NCI-H146 (cell line): ENCODE data around the gene NDUFB11.
A peak's percentile ranks its signal among the peaks of the same experiment; 100 is the strongest.
"Not testable (repeated sequence)": the region's sequence is repeated elsewhere in the genome, so short reads cannot be mapped to it uniquely, and the experiment has no call there.

Experiments
- DNase-seq: peaks from one replicate; lab custom pipeline; 2025; lab: John Stamatoyannopoulos, UW

NDUFB11 gene

GRCh38 chrX:47146936-47147859 lies 2.7 kb upstream of the NDUFB11 start:
- DNase-seq, result no peak

GRCh38 chrX:47146121-47146935 lies 1.8 kb upstream of the NDUFB11 start:
- DNase-seq, result peak; percentile 30

DNA sequence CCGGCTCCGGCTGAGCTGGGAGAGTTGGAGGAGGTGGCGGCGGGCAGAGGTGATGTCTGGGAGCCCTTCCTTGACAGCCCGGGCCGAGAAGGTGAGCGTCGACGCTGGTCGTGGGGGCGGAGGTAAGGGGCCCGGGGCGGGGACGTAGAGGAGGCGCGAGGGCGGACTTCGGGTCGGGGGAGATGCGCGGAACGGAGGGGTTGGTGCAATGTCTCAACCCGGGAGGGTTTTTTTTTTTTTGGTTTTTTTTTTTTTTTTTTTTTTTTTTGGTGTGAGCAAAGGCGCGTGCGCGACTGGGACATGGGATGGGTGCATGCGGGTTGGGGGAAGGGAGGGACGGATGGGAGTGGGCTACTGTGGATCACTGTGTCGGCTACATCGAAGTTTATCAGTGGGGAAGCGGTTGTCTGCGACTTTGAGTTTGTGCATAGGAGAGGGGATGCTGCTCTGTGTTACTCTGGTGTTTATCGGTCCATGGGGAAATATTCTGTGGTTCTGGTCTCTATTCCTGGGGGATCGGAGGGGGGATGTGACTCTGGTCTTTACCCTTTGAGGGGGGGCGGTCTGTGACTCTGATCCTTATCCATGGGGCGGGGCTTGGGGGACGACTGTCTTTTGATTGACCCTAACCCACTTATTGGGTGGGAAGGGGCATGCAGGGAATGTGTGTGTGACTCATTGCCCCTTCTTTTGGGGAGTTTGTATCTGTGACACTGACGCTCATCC lies 1.1 kb upstream of the NDUFB11 start:
- DNase-seq, result peak; percentile 76

- DNase-seq, result peak; percentile 66
Observed at GRCh38 chrX:47143894-47144625, 442 bp downstream of the NDUFB11 start.

- no peak for DNase-seq
Observed at GRCh38 chrX:47138171-47138570, 6.3 kb downstream of the NDUFB11 start.

- DNase-seq, result not testable (repeated sequence)
Observed at GRCh38 chrX:47135650-47136049, 8.9 kb downstream of the NDUFB11 start.

- no peak for DNase-seq
Observed at GRCh38 chrX:47133493-47133892, 11.0 kb downstream of the NDUFB11 start.

DNA sequence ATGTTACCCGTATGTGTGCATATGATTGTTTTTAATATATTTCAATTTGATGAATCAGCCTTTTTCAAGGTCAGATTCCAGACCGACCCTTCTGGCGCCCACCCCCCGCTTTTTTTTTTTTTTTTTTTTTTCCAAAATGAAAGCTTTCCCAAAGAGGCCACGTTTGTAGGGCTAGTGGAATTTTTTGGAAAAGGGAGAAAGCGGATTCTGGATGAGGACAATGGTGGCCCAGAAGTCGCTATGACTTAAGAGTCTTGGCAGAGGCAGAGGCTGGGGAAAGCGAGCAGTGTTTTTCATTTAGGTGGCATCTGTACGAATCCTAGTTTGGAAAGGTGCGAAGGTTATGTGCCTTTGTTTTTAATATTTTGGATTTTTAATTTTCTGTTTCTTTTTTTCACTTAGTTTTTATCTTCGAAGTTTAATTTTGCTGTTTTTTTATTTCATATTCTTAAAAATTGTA lies 14.6 kb downstream of the NDUFB11 start:
- no peak for DNase-seq

DNA sequence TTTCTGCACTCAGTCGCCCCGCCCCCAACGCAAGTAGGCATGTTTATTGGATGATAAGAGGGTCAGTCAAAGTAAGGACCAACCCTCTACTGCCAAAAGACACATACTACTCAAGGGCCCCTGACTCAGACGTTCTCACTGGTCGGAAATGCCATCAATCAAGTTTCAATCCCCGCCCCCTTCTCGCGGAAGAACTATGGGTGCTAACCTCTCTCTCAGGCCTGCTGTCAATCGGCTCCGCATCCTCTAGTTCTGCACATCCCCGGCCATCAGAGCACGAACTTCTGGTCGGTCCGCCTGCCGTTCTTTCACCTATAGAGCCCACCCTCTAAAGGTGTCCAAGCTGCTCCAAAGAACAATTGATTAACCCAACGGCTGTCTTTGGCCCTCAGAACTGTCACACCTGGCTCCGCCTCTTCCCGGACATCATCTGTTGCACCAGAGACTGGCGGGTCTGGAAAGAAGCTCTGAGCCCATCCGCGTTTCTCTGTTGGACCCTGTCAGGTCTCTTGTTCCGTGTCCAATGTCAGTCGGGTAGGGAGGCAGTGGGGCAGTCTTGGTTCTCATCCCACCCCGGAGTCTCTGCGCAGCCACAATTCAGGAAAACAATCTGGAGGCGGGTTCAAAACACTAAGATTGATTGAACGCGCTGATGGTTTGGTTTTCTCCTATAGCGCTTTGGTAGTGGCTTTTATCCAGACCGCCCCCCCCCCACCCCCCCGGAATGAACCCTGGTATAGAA lies 15.2 kb downstream of the NDUFB11 start:
- DNase-seq, result peak; percentile 95

- DNase-seq, result not testable (repeated sequence)
Observed at GRCh38 chrX:47124466-47124865, 20.0 kb downstream of the NDUFB11 start.

- not testable (repeated sequence) for DNase-seq
Observed at GRCh38 chrX:47116551-47117110, 27.9 kb downstream of the NDUFB11 start.

- no peak for DNase-seq
Observed at GRCh38 chrX:47112316-47112954, 32.1 kb downstream of the NDUFB11 start.

GRCh38 chrX:47110936-47111615 lies 33.4 kb downstream of the NDUFB11 start:
- not testable (repeated sequence) for DNase-seq

DNA sequence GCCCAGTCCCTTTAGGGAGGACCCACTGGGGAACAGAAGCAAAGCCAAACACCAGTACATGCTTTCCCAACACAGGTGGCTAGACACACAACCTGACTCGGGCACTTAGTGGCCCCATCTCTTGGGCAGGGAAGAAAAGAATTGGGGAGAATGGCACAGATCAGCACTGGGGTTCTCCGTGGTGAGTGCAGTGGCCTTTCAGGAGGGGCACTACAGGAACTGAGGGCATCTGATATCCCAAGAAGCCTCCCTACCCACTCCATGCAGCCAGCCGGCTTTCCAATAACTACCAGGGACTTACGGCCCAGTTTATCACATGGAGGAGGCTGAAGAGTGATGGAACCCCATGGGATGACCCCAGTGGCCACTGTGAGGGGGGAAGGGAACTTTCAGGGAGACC lies 43.3 kb downstream of the NDUFB11 start:
- no peak for DNase-seq

GRCh38 chrX:47098338-47099094 lies 46.0 kb downstream of the NDUFB11 start:
- DNase-seq, result no peak

DNA sequence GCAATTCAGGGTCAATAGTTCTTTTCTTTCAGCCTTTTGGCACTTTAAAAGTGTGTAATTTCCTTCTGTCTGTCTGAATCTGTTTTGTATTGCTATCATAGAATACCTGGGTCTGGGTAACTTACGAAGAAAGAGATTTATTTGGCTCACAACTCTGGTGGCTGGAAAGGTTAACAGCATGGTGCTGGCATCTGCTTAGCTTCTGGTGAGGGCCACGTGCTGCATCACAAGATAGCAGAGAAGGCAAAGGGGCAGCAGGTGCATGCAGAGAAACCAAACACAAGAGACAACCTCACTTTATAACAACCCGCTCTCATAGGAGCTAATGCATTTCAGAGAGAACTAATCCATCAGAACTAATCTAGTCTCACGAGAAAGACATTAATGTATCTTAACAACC lies 47.5 kb downstream of the NDUFB11 start:
- peak; percentile 40 for DNase-seq

GRCh38 chrX:47093860-47094259 lies 50.6 kb downstream of the NDUFB11 start:
- no peak for DNase-seq

DNA sequence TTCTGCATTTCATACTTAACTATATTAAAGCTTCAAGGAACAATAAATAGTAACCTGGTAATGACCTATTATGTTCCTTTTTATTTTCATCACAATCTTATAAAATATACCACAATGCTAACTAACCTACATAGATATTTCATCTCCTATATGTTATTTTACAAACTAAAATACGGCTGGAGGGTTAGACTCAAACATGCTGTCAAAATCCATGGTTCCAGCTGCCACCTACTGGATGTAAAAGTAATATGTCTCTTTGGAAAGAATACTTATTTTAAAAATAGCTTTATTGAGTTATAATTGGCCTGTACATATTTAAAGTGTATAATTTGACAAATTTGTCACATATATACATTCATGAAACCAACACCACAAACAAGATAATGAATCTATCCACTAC lies 51.3 kb downstream of the NDUFB11 start:
- DNase-seq, result peak; percentile 15
